CD4-positive, alpha-beta T cell treated with Interferon gamma for 1 hour (primary cell): ENCODE measurements around the gene FGD5.
"Not testable (repeated sequence)": the region's sequence is repeated elsewhere in the genome, so short reads cannot be mapped to it uniquely, and the experiment has no call there.

ENCODE experiments used
- DNase-seq: peaks from one replicate; pipeline ENCODE4 v3.0.0-alpha.2; 2020

The FGD5 gene

GRCh38 chr3:14806641-14807263 lies 12.0 kb upstream of the FGD5 start:
- peak; percentile 40 for DNase-seq

DNA sequence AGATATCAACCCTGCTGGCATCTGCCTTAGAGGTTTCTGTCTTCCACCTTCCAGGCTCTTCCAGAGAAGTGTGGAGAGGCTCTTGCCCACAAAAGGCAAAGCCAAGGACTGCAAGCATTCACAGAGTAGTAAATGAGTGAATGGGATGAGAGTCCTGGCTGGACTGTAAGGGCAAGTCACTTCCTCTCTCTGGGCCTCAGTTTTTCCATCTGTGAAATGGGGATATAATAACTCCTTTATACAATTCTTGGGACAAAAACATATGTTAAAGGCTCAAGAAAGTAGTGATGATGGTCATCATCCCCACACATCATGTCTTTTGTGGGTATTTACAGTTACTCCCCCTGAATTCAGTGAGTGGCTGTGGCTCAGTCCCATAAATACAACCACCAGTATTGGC lies 10.7 kb upstream of the FGD5 start:
- no peak for DNase-seq

DNA sequence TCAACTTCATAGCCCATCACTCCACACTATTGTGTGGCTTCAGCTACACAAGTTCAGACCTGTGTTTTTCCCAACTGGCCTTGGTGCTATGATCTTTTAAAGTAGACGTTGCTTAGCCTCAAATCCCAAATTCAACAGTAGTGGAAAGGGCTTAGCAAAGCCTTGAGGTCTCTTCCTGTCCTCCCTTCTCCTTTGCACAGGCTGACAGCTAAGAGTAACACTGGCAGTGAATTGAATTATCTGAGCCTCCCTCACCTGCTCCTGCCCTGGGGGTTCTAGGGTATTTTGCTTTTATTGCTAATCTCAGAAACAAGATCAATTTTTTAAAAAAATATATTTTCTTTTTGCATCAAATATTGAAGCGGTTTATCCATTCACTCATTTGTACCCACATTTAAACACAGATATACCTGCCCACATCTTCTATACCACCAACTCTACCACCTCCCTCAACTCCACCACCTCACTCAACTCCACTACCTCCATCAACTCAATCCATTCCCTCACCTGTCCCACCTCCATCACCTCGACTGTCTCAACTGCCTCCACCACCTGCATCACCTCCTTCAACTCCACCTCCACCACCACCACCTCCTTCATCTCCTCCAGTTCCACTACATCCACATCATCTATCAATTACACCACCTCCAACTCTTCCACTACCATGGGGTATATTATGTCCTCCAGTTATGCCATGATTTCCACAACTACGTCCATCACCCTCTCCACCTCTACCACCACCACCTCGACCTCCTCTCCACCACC lies 10.1 kb upstream of the FGD5 start:
- DNase-seq, result no peak

- not testable (repeated sequence) for DNase-seq
Measured at GRCh38 chr3:14809611-14810010, 9.2 kb upstream of the FGD5 start.

DNA sequence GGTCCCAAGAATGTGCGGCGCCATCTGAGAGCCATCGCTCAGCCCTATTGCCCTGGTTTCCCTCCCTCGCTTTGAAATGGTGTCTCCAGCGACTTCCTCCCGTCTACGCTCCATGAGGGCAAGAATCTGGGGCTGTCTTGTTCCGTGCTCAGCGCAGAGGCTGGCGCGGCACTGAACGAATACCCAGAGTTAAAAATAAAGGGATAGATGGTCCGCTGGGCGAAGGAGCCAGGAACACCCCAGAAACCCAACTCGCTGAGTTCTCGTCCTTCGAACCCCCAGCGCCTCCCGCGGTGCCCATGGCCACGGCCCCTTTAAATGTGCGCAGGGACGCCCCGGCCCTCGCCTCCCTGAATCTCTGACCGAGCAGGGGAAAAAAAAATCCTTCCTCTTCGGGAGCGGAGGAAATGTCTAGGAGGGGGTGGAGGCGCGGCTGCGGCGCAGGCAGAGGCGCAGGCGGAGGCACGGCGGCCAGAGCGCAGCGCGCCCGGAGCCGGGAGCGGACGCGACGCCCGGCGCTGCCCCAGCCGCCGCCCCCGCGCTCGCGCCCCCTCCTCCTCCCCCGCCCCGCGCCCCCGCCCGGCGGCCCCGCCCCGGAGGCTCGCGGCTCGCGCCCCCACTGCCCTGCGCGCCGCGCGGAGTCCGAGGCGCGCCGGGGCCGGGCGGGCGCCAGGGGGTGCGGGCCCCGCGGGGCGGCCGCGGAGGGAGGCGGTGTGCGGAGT lies 8.5 kb upstream of the FGD5 start:
- no peak for DNase-seq

- DNase-seq, result no peak
Measured at GRCh38 chr3:14810801-14811661, 7.7 kb upstream of the FGD5 start.

DNA sequence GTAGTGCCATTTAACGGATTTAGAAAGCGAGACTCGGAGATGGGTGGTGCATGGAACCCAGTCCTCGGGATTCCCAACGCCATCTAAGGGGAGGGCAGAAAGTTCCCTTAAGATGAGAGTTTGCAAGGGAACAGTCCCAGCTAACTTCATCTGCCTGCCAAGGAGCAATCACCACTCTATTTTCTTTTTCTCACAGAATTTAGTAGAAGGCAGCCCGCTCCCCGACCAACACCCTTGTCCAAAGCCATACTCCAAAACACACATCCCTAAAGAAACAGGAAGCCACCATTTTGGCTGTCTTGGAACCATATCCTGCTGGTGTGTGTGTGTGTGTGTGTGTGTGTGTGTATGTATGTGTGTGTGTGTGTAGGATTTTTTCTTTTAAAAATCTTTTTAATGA lies 7.1 kb upstream of the FGD5 start:
- no peak for DNase-seq

DNA sequence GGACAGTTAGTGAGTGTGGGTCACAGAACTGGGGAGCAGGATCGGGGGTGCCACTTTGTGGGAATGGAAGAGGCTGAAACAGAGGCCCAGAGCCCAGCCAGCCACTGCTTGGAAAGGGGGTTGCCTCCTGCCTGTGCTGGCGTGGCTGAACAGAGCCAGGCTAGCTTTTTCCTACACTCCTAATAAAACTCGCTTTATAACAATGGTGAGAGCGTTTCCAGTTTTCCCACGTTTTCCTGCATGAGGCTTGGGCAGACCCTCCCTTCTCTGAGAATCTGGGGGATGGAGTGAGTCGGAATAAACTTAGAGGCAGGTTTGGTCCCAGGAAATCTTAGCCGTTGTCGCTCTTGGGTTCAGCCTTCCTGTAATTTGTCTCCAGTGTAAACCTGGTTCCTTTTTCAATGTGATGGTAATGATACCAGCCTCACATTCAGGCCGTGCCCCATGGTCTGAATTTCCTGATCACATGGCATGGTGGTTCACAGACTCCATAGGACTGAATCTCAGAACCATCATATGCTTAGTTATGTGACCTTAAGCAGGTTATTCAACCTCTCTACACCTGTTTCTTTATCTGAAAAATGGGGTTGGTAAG lies 6.5 kb upstream of the FGD5 start:
- DNase-seq, result no peak

DNA sequence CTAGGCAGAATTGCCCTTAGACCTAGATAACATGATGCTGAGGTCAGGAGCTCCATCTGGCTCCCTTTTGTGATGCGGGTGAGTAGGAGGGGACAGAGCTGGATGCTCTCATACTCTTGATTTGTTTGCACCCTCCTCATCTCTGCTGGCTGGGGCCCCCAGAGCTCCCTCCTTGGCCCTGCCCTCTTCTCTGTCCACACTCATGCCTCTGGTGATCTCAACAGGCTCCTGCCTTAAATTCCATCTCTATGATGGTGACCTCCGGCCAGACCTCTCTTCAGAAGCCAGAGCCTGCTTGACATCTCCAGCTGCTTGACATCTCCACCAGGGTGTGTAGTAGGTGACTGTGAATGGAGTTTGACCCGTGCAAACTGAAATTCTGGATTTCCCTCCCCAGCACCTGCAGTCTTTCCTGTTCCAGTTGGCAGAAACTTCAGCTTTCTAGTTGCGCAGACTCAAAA lies 4.3 kb upstream of the FGD5 start:
- no peak for DNase-seq

DNA sequence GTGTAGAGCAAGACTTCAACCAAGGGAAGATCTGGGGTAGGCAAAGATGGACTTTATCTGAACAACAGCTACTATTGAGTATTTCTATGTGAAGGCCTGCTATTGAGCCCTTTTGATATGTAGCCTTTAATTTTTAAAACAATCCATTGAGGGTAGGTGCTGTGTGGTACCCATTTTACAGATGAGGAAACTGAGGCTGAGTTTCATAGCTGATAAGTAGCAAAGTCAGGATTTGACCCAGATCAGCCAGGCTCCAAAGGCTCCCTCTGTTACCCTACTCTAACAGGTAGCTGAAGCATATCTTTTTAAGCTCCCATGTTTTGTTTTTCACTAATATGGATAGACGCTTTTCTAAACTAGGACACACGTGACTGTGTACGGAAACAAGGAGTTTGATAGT lies 2.4 kb upstream of the FGD5 start:
- no peak for DNase-seq

GRCh38 chr3:14819671-14820070 lies 909 bp downstream of the FGD5 start:
- DNase-seq, result no peak

DNA sequence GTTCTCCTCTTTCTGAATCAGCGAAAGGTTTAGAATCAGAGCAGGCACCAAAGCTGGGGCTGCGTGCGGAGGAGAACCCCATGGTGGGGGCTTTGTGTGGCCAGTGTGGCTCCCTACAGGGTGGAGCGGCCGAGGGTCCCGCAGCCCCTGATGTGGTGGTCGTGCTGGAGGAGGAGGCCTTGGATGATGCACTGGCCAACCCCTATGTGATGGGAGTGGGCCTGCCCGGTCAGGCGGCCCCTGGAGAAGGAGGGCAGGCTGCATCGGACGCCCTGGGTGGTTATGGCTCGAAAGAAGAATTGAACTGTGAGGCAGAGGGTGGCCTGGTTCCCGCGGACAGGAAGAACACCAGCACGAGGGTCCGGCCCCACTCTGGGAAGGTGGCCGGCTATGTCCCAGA lies 1.4 kb downstream of the FGD5 start:
- no peak for DNase-seq

DNA sequence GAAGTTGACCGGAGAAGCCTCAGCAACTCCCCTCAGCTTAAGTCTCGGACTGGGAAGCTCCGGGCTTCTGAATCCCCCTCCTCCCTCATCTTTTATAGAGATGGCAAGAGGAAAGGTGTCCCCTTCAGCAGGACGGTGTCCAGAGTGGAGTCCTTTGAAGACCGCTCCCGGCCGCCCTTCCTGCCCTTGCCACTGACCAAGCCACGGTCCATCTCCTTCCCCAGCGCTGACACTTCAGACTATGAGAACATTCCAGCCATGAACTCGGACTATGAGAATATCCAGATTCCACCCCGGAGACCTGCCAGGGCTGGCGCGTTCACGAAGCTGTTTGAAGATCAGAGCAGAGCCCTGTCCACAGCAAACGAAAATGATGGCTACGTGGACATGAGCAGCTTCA lies 2.4 kb downstream of the FGD5 start:
- DNase-seq, result no peak

DNA sequence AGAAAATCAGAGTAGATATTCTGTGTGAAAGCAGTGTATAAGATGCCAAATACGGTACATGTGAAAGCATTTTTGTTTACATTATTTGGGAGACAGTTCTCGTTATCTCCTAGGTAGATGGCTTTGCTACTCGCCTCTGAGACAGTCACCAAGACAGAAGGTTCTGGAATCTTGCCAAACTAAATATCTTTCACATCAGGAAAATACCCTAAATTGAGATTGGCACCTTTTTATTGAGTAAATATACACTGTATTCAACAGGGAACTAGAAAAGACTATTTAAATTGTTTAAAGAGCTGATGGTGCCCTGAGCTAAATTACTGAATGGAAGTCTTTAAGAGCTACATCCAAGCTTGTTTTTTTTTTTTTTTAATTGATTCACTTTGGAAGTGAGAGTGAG lies 3.4 kb downstream of the FGD5 start:
- DNase-seq, result no peak

- DNase-seq, result no peak
Measured at GRCh38 chr3:14822670-14823390, 4.1 kb downstream of the FGD5 start.

DNA sequence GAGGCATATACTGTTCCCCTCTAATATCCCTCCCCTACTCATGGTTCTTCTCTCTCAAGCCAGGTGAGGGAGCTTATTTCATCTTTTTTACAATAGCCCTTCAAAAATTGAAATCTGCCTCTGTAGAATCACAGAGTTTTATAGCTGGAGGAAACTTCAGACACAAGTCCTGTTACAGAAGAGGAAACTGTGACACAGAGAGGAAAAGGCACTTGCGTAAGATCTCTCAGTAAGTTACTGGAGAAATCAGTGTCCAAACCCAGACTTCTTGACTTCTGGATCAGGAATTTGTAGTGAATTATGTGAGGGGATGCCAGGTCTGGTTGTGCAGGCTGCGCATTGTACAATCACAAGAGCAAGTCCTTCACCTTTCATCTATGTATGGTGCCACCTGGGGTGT lies 4.6 kb downstream of the FGD5 start:
- no peak for DNase-seq

GRCh38 chr3:14823910-14824629 lies 5.3 kb downstream of the FGD5 start:
- no peak for DNase-seq

GRCh38 chr3:14824646-14825045 lies 5.9 kb downstream of the FGD5 start:
- no peak for DNase-seq

- no peak for DNase-seq
Measured at GRCh38 chr3:14826069-14826468, 7.3 kb downstream of the FGD5 start.

DNA sequence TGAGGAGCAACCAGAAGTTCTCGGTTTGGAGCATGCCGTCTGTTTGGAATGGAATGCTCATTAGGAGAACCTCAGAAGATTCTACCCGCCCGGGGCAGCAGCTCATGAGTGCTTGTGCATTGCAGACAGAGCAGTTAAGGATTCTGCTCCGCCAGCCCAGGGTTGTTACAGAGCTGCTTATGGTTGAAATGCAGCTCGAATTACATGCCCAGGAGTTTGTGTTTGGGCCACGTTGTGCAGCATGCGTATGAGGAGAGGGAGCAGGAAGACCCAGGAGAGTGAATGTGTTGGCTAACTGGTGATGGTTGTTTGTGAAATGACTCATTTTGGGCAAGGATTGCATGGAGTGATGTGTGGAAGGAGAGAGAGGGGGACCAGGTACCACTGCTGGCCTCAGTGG lies 9.0 kb downstream of the FGD5 start:
- no peak for DNase-seq

- no peak for DNase-seq
Measured at GRCh38 chr3:14829811-14830210, 11.0 kb downstream of the FGD5 start.
